Thyroid gland (tissue), 4 donors: Measurements from ENCODE around the gene MRPL12.

ENCODE experiments used
- CTCF ChIP-seq, 6 experiments: fragments of 200-600 bp in 3 of 6; fragments of 450-650 bp in 3 of 6; sonication (generic) in 3 of 6; IDR thresholded peaks; one replicate each; pipeline ENCODE4 v1.5.1; 2016 to 2019; ENCODE audit warnings: antibody characterized with exemption in 6 of 6, mild to moderate bottlenecking in 2 of 6, inconsistent platforms in 1 of 6, moderate library complexity in 1 of 6
- POLR2A ChIP-seq, 2 donors: fragments of 450-650 bp; IDR thresholded peaks; one replicate each; pipeline ENCODE4 v1.6.1; 2017; ENCODE audit warnings: antibody characterized with exemption in 2 of 2, mild to moderate bottlenecking in 2 of 2, moderate library complexity in 1 of 2

GRCh38 chr17:81725439-81725838, 22.3 kb downstream of the MRPL12 start:
- TF ChIP-seq CTCF (IDR thresholded peaks at IDR 0.05) (no peak), POLR2A (IDR thresholded peaks at IDR 0.05) (no peak)
